ENCODE data around the gene PLCB1. TPM values are rescaled to one million over a fixed set of nuclear protein-coding genes. Genes with fewer than 3 reads are reported as not detected.

The PLCB1 gene
- total RNA-seq, 1 experiment from 2014 or later, result 6.8 TPM

- H3K4me1 ChIP-seq (ENCODE audit: insufficient read depth, low read length, poor library complexity, severe bottlenecking), result no peaks in the 10 kb centered on the region
- no peaks in the 10 kb centered on the region for H3K9me3 ChIP-seq (ENCODE audit: low read depth, low read length, poor library complexity, severe bottlenecking)
- ChIA-PET POLR2A (ENCODE audit: low non-redundant PET) (no interaction called here), CTCF (no interaction called here)
- no peak for DNase-seq (ENCODE audit: low spot score)
- BruUV-seq (replicated peaks), result no TSS peak
- no peak overlapping the region for H3K4me3 ChIP-seq (ENCODE audit: low read depth, low read length, poor library complexity, severe bottlenecking)
- H3K36me3 ChIP-seq (ENCODE audit: insufficient read depth, low read length, poor library complexity, severe bottlenecking), result no peaks in the 10 kb centered on the region
- intact Hi-C loops (cut with micrococcal nuclease; ENCODE audit: unreplicated experiment), result no loop called here
- H3K27me3 ChIP-seq (replicated peaks; ENCODE audit: insufficient read depth, low read depth, low read length, poor library complexity), result no peaks in the 10 kb centered on the region
- TF ChIP-seq CTCF (conservative IDR thresholded peaks at IDR 0.05; ENCODE audit: low read depth, low read length) (no peak), EZH2 (IDR thresholded peaks at IDR 0.05; ENCODE audit: borderline replicate concordance, low read depth, low read length, poor library complexity, severe bottlenecking) (no peak)
- no peak overlapping the region for H3K27ac ChIP-seq (ENCODE audit: low read depth, low read length, poor library complexity, severe bottlenecking)
These were observed 526.0 kb downstream of the PLCB1 start for GRCh38 chr20:8658103-8658502.

- no peak overlapping the region for H3K4me3 ChIP-seq (ENCODE audit: low read depth, low read length, poor library complexity, severe bottlenecking)
- H3K9me3 ChIP-seq (ENCODE audit: low read depth, low read length, poor library complexity, severe bottlenecking), result no peaks in the 10 kb centered on the region
- peak; percentile 21 for DNase-seq (ENCODE audit: low spot score)
- TF ChIP-seq CTCF (conservative IDR thresholded peaks at IDR 0.05; ENCODE audit: low read depth, low read length), result no peak
- no peak for TF ChIP-seq EZH2 (IDR thresholded peaks at IDR 0.05; ENCODE audit: borderline replicate concordance, low read depth, low read length, poor library complexity, severe bottlenecking)
- no peaks in the 10 kb centered on the region for H3K36me3 ChIP-seq (ENCODE audit: insufficient read depth, low read length, poor library complexity, severe bottlenecking)
- intact Hi-C loops (cut with micrococcal nuclease; ENCODE audit: unreplicated experiment), result no loop called here
- BruUV-seq (replicated peaks), result no TSS peak
- no peak overlapping the region for H3K27ac ChIP-seq (ENCODE audit: low read depth, low read length, poor library complexity, severe bottlenecking)
- H3K27me3 ChIP-seq (replicated peaks; ENCODE audit: insufficient read depth, low read depth, low read length, poor library complexity), result peaks cover 5% of the 10 kb centered on the region
- POLR2A ChIA-PET (ENCODE audit: low non-redundant PET), result no interaction called here
- no peaks in the 10 kb centered on the region for H3K4me1 ChIP-seq (ENCODE audit: insufficient read depth, low read length, poor library complexity, severe bottlenecking)
- CTCF ChIA-PET, result no interaction called here
These were observed 529.3 kb downstream of the PLCB1 start for GRCh38 chr20:8661229-8661952.

GRCh38 chr20:8662433-8662954, 530.4 kb downstream of the PLCB1 start:
- Histone ChIP-seq H3K9me3 (ENCODE audit: low read depth, low read length, poor library complexity, severe bottlenecking) (no peaks in the 10 kb centered on the region), H3K36me3 (ENCODE audit: insufficient read depth, low read length, poor library complexity, severe bottlenecking) (no peaks in the 10 kb centered on the region), H3K27ac (ENCODE audit: low read depth, low read length, poor library complexity, severe bottlenecking) (no peak overlapping the region), H3K4me1 (ENCODE audit: insufficient read depth, low read length, poor library complexity, severe bottlenecking) (no peaks in the 10 kb centered on the region), H3K4me3 (ENCODE audit: low read depth, low read length, poor library complexity, severe bottlenecking) (no peak overlapping the region), H3K27me3 (replicated peaks; ENCODE audit: insufficient read depth, low read depth, low read length, poor library complexity) (peaks cover 5% of the 10 kb centered on the region)
- ChIA-PET POLR2A (ENCODE audit: low non-redundant PET) (no interaction called here), CTCF (no interaction called here)
- TF ChIP-seq CTCF (conservative IDR thresholded peaks at IDR 0.05; ENCODE audit: low read depth, low read length) (no peak), EZH2 (IDR thresholded peaks at IDR 0.05; ENCODE audit: borderline replicate concordance, low read depth, low read length, poor library complexity, severe bottlenecking) (no peak)
- peak; percentile 35 for DNase-seq (ENCODE audit: low spot score)
- BruUV-seq (replicated peaks), result no TSS peak
- intact Hi-C loops (cut with micrococcal nuclease; ENCODE audit: unreplicated experiment), result no loop called here
